HepG2 (cell line): ENCODE results near the gene SPATC1L. TPM values are rescaled to one million over a fixed set of nuclear protein-coding genes. Genes with fewer than 3 reads are reported as not detected.
A peak's percentile ranks its signal among the peaks of the same experiment; 100 is the strongest.

Experiments used
- ATAC-seq: fragments of 200-7000 bp; cut with Tn5 transposase; 3 replicates; pipeline ENCODE4 v1.9.1; 2020; ENCODE audit warnings: mild to moderate bottlenecking, moderate library complexity
- BruUV-seq: library from RNA; stranded (reverse); fragments of 400-500 nt; replicated peaks from 2 replicates; lab custom pipeline; 2021; lab: Mats Ljungman, UMichigan
- CTCF ChIA-PET: fragments of 300-600 bp; formaldehyde crosslinking; extraction: SDS; loops from one replicate; lab custom pipeline; 2021; ENCODE audit warnings: low total read pairs, inconsistent platforms, low intra/inter-chr PET ratio; lab: Yijun Ruan, JAX
- POLR2A ChIA-PET: fragments of 350-600 bp; sonication (Branson Sonifier 250); formaldehyde crosslinking; loops from one replicate; lab custom pipeline; 2020; ENCODE audit warnings: antibody characterized with exemption, inconsistent platforms; lab: Yijun Ruan, JAX
- DNase-seq: peaks from one replicate; pipeline ENCODE4 v3.0.0-alpha.2; 2015; ENCODE audit warnings: low spot score
- FAIRE-seq: peaks from 3 replicates; lab custom pipeline; 2011; peaks lifted over from hg19 to GRCh38; lab: Jason Lieb, UNC
- H2AFZ ChIP-seq: one replicate; pipeline ENCODE4 v1.6.1; 2011; ENCODE audit warnings: low read length, inconsistent platforms
- H3K27ac ChIP-seq: fragments of 300-600 bp; 3 replicates; pipeline ENCODE4 v1.8.0; 2011; ENCODE audit warnings: mixed run types, mild to moderate bottlenecking, mixed read lengths, low read length, inconsistent platforms; ENCODE audit not compliant: insufficient read depth; ENCODE audit errors: extremely low read length
- H3K27me3 ChIP-seq, 2 experiments: fragments of 200-600 bp in 1 of 2; 2 replicates in 1 of 2; 3 replicates in 1 of 2; pipeline versions ENCODE4 v1.6.0 to v1.8.0; 2011; ENCODE audit warnings: low read length in 2 of 2, mild to moderate bottlenecking in 2 of 2, moderate library complexity in 2 of 2, inconsistent platforms in 1 of 2; ENCODE audit not compliant: insufficient read depth in 2 of 2, control insufficient read depth in 1 of 2
- H3K36me3 ChIP-seq, 2 experiments: fragments of 200-600 bp in 1 of 2; replicated peaks in 1 of 2; 2 replicates in 1 of 2; 3 replicates in 1 of 2; pipeline versions ENCODE4 v1.5.1 to v1.8.0; 2011; ENCODE audit warnings: low read length in 2 of 2, inconsistent platforms in 1 of 2; ENCODE audit not compliant: insufficient read depth in 2 of 2, control insufficient read depth in 1 of 2
- H3K4me1 ChIP-seq: 2 replicates; pipeline ENCODE4 v1.5.1; 2012; ENCODE audit warnings: low read length, inconsistent platforms; ENCODE audit not compliant: insufficient read depth
- H3K4me2 ChIP-seq: 2 replicates; pipeline ENCODE4 v1.6.0; 2011; ENCODE audit warnings: low read depth, low read length, inconsistent platforms
- H3K4me3 ChIP-seq, 3 experiments: fragments of 200-600 bp in 1 of 3; sonication (generic), shearing (Covaris generic) in 1 of 3; replicated peaks in 1 of 3; 2 replicates each; pipeline ENCODE4 v1.5.1; 2011 to 2016; ENCODE audit warnings: low read length in 3 of 3, inconsistent platforms in 2 of 3, low read depth in 2 of 3, mild to moderate bottlenecking in 2 of 3, control low read depth in 1 of 3, mixed read lengths in 1 of 3; ENCODE audit not compliant: insufficient read depth in 1 of 3
- H3K79me2 ChIP-seq: one replicate; pipeline ENCODE4 v1.6.1; 2011; ENCODE audit warnings: low read length, inconsistent platforms; ENCODE audit not compliant: insufficient read depth
- H3K9ac ChIP-seq: 2 replicates; pipeline ENCODE4 v1.6.0; 2011; ENCODE audit warnings: mild to moderate bottlenecking, low read depth, low read length, inconsistent platforms; ENCODE audit not compliant: insufficient read depth
- H3K9me3 ChIP-seq: 2 replicates; pipeline ENCODE4 v1.5.1; 2012; ENCODE audit warnings: mild to moderate bottlenecking, low read length
- H4K20me1 ChIP-seq: 2 replicates; pipeline ENCODE4 v1.6.0; 2011; ENCODE audit warnings: inconsistent platforms, mild to moderate bottlenecking, low read length, moderate library complexity; ENCODE audit not compliant: insufficient read depth
- BRF2 ChIP-seq: sonication (generic); formaldehyde crosslinking; IDR thresholded peaks from 2 replicates; pipeline ENCODE4 v1.8.1; 2022; ENCODE audit warnings: mild to moderate bottlenecking, missing genetic modification reagents
- FOXK2 ChIP-seq: fragments of 450-650 bp; IDR thresholded peaks from 2 replicates; pipeline ENCODE4 v1.6.1; 2016
- FOXP4 ChIP-seq: sonication (generic); formaldehyde crosslinking; IDR thresholded peaks from 2 replicates; pipeline ENCODE4 v1.4.0; 2020; ENCODE audit warnings: missing genetic modification reagents
- KDM1A ChIP-seq: IDR thresholded peaks from 2 replicates; pipeline ENCODE4 v1.6.1; 2016; ENCODE audit warnings: missing compliant biosample characterization
- KDM2A ChIP-seq: sonication (generic); formaldehyde crosslinking; IDR thresholded peaks from 2 replicates; pipeline ENCODE4 v1.4.0; 2020; ENCODE audit warnings: low read depth, missing genetic modification reagents, borderline replicate concordance
- MED13 ChIP-seq: sonication (generic); formaldehyde crosslinking; IDR thresholded peaks from 2 replicates; pipeline ENCODE4 v1.5.0; 2020; ENCODE audit warnings: missing genetic modification reagents
- RFX5 ChIP-seq: IDR thresholded peaks from 2 replicates; pipeline ENCODE4 v1.6.1; 2011; ENCODE audit warnings: low read depth, low read length, improper control_type of control experiment
- SRSF1 ChIP-seq: fragments of 200-400 bp; formaldehyde crosslinking; optimal IDR thresholded peaks from 2 replicates; pipeline ENCODE3; 2017; ENCODE audit warnings: mild to moderate bottlenecking, low read depth, low read length, moderate library complexity
- UBTF ChIP-seq: sonication (generic); formaldehyde crosslinking; IDR thresholded peaks from 2 replicates; pipeline ENCODE4 v1.4.0; 2020; ENCODE audit warnings: mild to moderate bottlenecking, missing genetic modification reagents
- ZBTB38 ChIP-seq: sonication (generic); formaldehyde crosslinking; IDR thresholded peaks from 2 replicates; pipeline ENCODE4 v1.5.1; 2020; ENCODE audit warnings: mild to moderate bottlenecking, missing genetic modification reagents
- ZBTB7B ChIP-seq: sonication (generic); formaldehyde crosslinking; IDR thresholded peaks from 2 replicates; pipeline ENCODE4 v1.4.0; 2020; ENCODE audit warnings: missing genetic modification reagents
- ZNF296 ChIP-seq: sonication (generic); formaldehyde crosslinking; conservative IDR thresholded peaks from 2 replicates; pipeline ENCODE4 v1.5.0; 2020; ENCODE audit warnings: mild to moderate bottlenecking, missing genetic modification reagents
- ZZZ3 ChIP-seq: sonication (generic); formaldehyde crosslinking; IDR thresholded peaks from 2 replicates; pipeline ENCODE4 v1.4.0; 2020; ENCODE audit warnings: missing genetic modification reagents, mild to moderate bottlenecking, borderline replicate concordance
- WGBS: methylation state at CpG from one replicate; pipeline ENCODE4 v1.1.6; 2017; ENCODE audit warnings: low lambda C conversion rate; 5-methylcytosine and 5-hydroxymethylcytosine counted together
- in situ Hi-C: cut with HindIII; loops from 2 replicates; pipeline ENCODE4 v1.10.0; 2017; ENCODE audit warnings: low pct_unique_long_range_greater_than_20kb; ENCODE audit not compliant: extremely low pct_ligation_motif_present
- intact Hi-C: fragments of 100-400 bp; cut with micrococcal nuclease; formaldehyde crosslinking; loops from one replicate; pipeline ENCODE4 v1.10.0; 2022; ENCODE audit not compliant: unreplicated experiment
- polyA plus RNA-seq, 8 experiments: library from polyadenylated mRNA; depleted of rRNA in 3 of 8; stranded (reverse) in 7 of 8; unstranded in 1 of 8; fragments of >200 nt; fragmentation: Illumina TruSeq in 4 of 8; extraction: Trizol in 4 of 8; gene quantifications; 2 replicates each; pipeline versions ENCODE4 v1.2.1 to v1.2.3, GENCODE V29; 2011 to 2016; ENCODE audit warnings: low read depth in 4 of 8, missing spikeins in 1 of 8, mixed read lengths in 1 of 8; ENCODE audit not compliant: insufficient read depth in 1 of 8
- total RNA-seq, 5 experiments: library from RNA; depleted of rRNA; stranded (reverse); fragments of >200 nt; fragmentation: Illumina TruSeq; extraction: Trizol; gene quantifications; 2 replicates each; pipeline ENCODE4 v1.2.3, GENCODE V29; 2016; ENCODE audit warnings: low read depth in 1 of 5
- TF ChIP-seq, protein P1 (sequence below), 2 experiments: sonication (generic) in 1 of 2; formaldehyde crosslinking in 1 of 2; IDR thresholded peaks; 2 replicates each; pipeline versions ENCODE4 v1.4.0 to v1.6.1; 2018 to 2020; ENCODE audit warnings: missing genetic modification reagents in 2 of 2, borderline replicate concordance in 1 of 2, low read depth in 1 of 2, mild to moderate bottlenecking in 1 of 2, missing biosample characterization in 1 of 2

The SPATC1L gene
- total and polyA plus RNA-seq, 2 of the 13 experiments (the other 11 are each of a cell fraction or from before 2014, with no cell fraction given), result 1.4 to 3.3 TPM

GRCh38 chr21:46153247-46154154, 30.8 kb downstream of the SPATC1L start (continued):
- TF ChIP-seq, protein P1, sequence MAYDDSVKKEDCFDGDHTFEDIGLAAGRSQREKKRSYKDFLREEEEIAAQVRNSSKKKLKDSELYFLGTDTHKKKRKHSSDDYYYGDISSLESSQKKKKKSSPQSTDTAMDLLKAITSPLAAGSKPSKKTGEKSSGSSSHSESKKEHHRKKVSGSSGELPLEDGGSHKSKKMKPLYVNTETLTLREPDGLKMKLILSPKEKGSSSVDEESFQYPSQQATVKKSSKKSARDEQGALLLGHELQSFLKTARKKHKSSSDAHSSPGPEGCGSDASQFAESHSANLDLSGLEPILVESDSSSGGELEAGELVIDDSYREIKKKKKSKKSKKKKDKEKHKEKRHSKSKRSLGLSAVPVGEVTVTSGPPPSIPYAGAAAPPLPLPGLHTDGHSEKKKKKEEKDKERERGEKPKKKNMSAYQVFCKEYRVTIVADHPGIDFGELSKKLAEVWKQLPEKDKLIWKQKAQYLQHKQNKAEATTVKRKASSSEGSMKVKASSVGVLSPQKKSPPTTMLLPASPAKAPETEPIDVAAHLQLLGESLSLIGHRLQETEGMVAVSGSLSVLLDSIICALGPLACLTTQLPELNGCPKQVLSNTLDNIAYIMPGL (CRISPR knock-in tag; IDR thresholded peaks at IDR 0.05; ENCODE audit: borderline replicate concordance in 1 of 2, low read depth in 1 of 2), result peak in 1 of 2 experiments; percentile 87; a peak in 3 of 4 replicates
- TF ChIP-seq SRSF1 (peak; percentile 82), KDM2A (CRISPR knock-in tag) (peak; percentile 49; the same call in 1 of the 2 replicates)

GRCh38 chr21:46152927-46153246, 31.4 kb downstream of the SPATC1L start:
- Histone ChIP-seq H4K20me1 (peaks cover 8% of the 10 kb centered on the region; the same call in 1 of the 2 replicates), H3K9ac (peak overlapping the region; percentile 86; the same call in 1 of the 2 replicates), H3K27ac (peak overlapping the region; percentile 83), H3K36me3 (peaks cover 2 to 16% of the 10 kb centered on the region in 2 experiments; a peak in 4 of 5 replicates), H2AFZ (no peak overlapping the region), H3K4me1 (peaks cover 64% of the 10 kb centered on the region), H3K4me2 (peak overlapping the region; percentile 94), H3K27me3 (no peaks in the 10 kb centered on the region; a peak in 2 of 5 replicates), H3K4me3 (peak overlapping the region; percentile 84 to 97 (median 96); a peak in 5 of 6 replicates), H3K79me2 (peaks cover 23% of the 10 kb centered on the region), H3K9me3 (no peaks in the 10 kb centered on the region)
- FAIRE-seq (no peak), ATAC-seq (no peak; the same call in 2 of the 3 replicates), DNase-seq (no peak)
- intact Hi-C loops (no loop called here), in situ Hi-C loops (no loop called here)
- CTCF ChIA-PET, result no interaction called here
- 100% methylated on average over 3 of the region's 18 CpGs for WGBS
- POLR2A ChIA-PET, result interaction anchor here (0.7 to 2.4 kb wide), 4 partner anchors 10 to 681 kb away, joined by 3 to 13 read pairs (median 3); no protein-coding TSS in a partner anchor
- BruUV-seq, result no TSS peak
- TF ChIP-seq FOXP4 (CRISPR knock-in tag) (0 out of 2 replicates have a peak, but pooled peaks have one; percentile 1), ZBTB7B (no peak), BRF2 (CRISPR knock-in tag) (no peak), MED13 (peak; percentile 9; the same call in 1 of the 2 replicates), UBTF (CRISPR knock-in tag) (no peak), ZZZ3 (CRISPR knock-in tag) (no peak), ZBTB38 (CRISPR knock-in tag) (peak; percentile 32; the same call in 1 of the 2 replicates), KDM1A (CRISPR knock-in tag) (no peak), ZNF296 (CRISPR knock-in tag) (no peak), FOXK2 (no peak), RFX5 (no peak)
